HepG2 (cell line): ENCODE measurements around the gene SASH1. TPM values are rescaled to one million over a fixed set of nuclear protein-coding genes. Genes with fewer than 3 reads are reported as not detected.

ENCODE experiments used
- HNRNPH1 ChIP-seq: fragments of 200-400 bp; formaldehyde crosslinking; optimal IDR thresholded peaks from 2 replicates; pipeline ENCODE3; 2017; ENCODE audit warnings: mild to moderate bottlenecking, low read depth, low read length
- NFKB2 ChIP-seq: sonication (generic); formaldehyde crosslinking; IDR thresholded peaks from 2 replicates; pipeline ENCODE4 v1.4.0; 2020; ENCODE audit warnings: missing genetic modification reagents, borderline replicate concordance
- PPARG ChIP-seq: conservative IDR thresholded peaks from 2 replicates; pipeline ENCODE4 v1.6.1; 2016; ENCODE audit warnings: missing biosample characterization, missing genetic modification reagents
- TAF15 ChIP-seq: fragments of 200-400 bp; formaldehyde crosslinking; IDR thresholded peaks from one replicate; pipeline ENCODE4 v1.6.1; 2018; ENCODE audit warnings: mild to moderate bottlenecking, low read depth, low read length; ENCODE audit not compliant: poor library complexity, severe bottlenecking
- ZNF484 ChIP-seq: sonication (generic); formaldehyde crosslinking; IDR thresholded peaks from 2 replicates; pipeline ENCODE4 v1.5.1; 2020; ENCODE audit warnings: mild to moderate bottlenecking, low read depth, missing genetic modification reagents, borderline replicate concordance
- ZNF841 ChIP-seq: sonication (generic); formaldehyde crosslinking; IDR thresholded peaks from 2 replicates; pipeline ENCODE4 v1.8.1; 2023; ENCODE audit warnings: missing genetic modification reagents, borderline replicate concordance
- polyA plus RNA-seq, 8 experiments: library from polyadenylated mRNA; depleted of rRNA in 3 of 8; stranded (reverse) in 7 of 8; unstranded in 1 of 8; fragments of >200 nt; fragmentation: Illumina TruSeq in 4 of 8; extraction: Trizol in 4 of 8; gene quantifications; 2 replicates each; pipeline versions ENCODE4 v1.2.1 to v1.2.3, GENCODE V29; 2011 to 2016; ENCODE audit warnings: low read depth in 4 of 8, missing spikeins in 1 of 8, mixed read lengths in 1 of 8; ENCODE audit not compliant: insufficient read depth in 1 of 8
- total RNA-seq, 5 experiments: library from RNA; depleted of rRNA; stranded (reverse); fragments of >200 nt; fragmentation: Illumina TruSeq; extraction: Trizol; gene quantifications; 2 replicates each; pipeline ENCODE4 v1.2.3, GENCODE V29; 2016; ENCODE audit warnings: low read depth in 1 of 5
- TF ChIP-seq, protein P1 (sequence below), 2 experiments: sonication (generic) in 1 of 2; formaldehyde crosslinking in 1 of 2; IDR thresholded peaks; 2 replicates each; pipeline versions ENCODE4 v1.4.0 to v1.6.1; 2016 to 2020; ENCODE audit warnings: borderline replicate concordance in 1 of 2, low read depth in 1 of 2, mild to moderate bottlenecking in 1 of 2, missing genetic modification reagents in 1 of 2
- TF ChIP-seq, protein P2 (sequence below): sonication (generic); formaldehyde crosslinking; IDR thresholded peaks from 2 replicates; pipeline ENCODE4 v1.4.0; 2020; ENCODE audit warnings: missing genetic modification reagents
- TF ChIP-seq, protein P3 (sequence below): sonication (generic); formaldehyde crosslinking; IDR thresholded peaks from 2 replicates; pipeline ENCODE4 v1.8.0; 2022; ENCODE audit warnings: missing genetic modification reagents, low read depth, mild to moderate bottlenecking, borderline replicate concordance
- TF ChIP-seq, protein P4 (sequence below): sonication (generic); formaldehyde crosslinking; IDR thresholded peaks from 2 replicates; pipeline ENCODE4 v1.4.0; 2020; ENCODE audit warnings: missing genetic modification reagents, borderline replicate concordance

The SASH1 gene
- total and polyA plus RNA-seq, 2 of the 13 experiments (the other 11 are each of a cell fraction or from before 2014, with no cell fraction given) = 7.5 to 8.2 TPM

DNA sequence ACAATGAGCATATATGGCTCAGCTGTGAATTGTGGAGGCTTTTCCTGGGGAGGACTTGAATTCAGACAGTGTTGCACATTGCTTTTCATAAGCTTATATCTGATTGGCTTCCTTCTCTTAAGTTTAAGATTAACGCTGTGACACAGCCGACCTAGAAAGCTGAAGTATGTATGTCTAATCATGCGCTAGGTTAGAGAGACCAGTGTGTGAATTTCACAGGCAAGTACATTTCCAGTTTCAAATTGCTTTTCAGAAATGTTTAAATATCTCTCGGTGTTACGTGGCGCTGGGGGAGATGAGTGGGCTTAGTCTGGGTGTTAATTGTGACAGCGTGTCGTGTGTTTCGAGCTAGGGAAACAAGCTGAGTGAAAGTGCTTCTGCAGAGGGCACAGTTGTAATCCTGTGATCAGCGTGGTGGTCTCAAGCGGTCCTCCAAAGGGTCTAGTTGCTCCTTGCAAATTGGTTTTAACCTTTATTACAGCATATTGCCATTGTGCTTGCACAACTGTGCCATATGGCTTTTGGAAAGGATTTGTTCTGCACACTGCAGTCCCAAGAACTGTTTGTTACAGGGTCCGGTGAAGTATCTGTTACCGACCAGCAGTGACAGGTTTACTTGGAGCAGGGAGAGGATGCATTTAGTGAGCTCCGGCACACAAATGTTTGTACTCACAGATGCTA, 166.6 kb downstream of the SASH1 start (continued):
- TF ChIP-seq, protein P1, sequence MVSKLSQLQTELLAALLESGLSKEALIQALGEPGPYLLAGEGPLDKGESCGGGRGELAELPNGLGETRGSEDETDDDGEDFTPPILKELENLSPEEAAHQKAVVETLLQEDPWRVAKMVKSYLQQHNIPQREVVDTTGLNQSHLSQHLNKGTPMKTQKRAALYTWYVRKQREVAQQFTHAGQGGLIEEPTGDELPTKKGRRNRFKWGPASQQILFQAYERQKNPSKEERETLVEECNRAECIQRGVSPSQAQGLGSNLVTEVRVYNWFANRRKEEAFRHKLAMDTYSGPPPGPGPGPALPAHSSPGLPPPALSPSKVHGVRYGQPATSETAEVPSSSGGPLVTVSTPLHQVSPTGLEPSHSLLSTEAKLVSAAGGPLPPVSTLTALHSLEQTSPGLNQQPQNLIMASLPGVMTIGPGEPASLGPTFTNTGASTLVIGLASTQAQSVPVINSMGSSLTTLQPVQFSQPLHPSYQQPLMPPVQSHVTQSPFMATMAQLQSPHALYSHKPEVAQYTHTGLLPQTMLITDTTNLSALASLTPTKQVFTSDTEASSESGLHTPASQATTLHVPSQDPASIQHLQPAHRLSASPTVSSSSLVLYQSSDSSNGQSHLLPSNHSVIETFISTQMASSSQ (IDR thresholded peaks at IDR 0.05; ENCODE audit: low read depth) = no peak
- TF ChIP-seq, protein P1 (CRISPR knock-in tag; IDR thresholded peaks at IDR 0.05; ENCODE audit: borderline replicate concordance) = no peak
- TF ChIP-seq ZNF841 (CRISPR knock-in tag) (no peak), ZNF484 (CRISPR knock-in tag) (no peak), NFKB2 (no peak), TAF15 (no peak), PPARG (CRISPR knock-in tag) (no peak), HNRNPH1 (no peak)
- TF ChIP-seq, protein P2, sequence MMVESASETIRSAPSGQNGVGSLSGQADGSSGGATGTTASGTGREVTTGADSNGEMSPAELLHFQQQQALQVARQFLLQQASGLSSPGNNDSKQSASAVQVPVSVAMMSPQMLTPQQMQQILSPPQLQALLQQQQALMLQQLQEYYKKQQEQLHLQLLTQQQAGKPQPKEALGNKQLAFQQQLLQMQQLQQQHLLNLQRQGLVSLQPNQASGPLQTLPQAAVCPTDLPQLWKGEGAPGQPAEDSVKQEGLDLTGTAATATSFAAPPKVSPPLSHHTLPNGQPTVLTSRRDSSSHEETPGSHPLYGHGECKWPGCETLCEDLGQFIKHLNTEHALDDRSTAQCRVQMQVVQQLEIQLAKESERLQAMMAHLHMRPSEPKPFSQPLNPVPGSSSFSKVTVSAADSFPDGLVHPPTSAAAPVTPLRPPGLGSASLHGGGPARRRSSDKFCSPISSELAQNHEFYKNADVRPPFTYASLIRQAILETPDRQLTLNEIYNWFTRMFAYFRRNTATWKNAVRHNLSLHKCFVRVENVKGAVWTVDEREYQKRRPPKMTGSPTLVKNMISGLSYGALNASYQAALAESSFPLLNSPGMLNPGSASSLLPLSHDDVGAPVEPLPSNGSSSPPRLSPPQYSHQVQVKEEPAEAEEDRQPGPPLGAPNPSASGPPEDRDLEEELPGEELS (CRISPR knock-in tag) = no peak
- TF ChIP-seq, protein P3, sequence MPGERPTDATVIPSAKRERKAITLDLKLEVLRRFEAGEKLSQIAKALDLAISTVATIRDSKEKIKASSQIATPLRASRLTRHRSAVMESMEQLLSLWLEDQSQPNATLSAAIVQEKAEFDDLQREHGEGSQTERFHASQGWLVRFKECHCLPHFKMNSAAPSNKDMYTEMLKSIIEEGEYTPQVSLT (CRISPR knock-in tag) = no peak
- TF ChIP-seq, protein P4, sequence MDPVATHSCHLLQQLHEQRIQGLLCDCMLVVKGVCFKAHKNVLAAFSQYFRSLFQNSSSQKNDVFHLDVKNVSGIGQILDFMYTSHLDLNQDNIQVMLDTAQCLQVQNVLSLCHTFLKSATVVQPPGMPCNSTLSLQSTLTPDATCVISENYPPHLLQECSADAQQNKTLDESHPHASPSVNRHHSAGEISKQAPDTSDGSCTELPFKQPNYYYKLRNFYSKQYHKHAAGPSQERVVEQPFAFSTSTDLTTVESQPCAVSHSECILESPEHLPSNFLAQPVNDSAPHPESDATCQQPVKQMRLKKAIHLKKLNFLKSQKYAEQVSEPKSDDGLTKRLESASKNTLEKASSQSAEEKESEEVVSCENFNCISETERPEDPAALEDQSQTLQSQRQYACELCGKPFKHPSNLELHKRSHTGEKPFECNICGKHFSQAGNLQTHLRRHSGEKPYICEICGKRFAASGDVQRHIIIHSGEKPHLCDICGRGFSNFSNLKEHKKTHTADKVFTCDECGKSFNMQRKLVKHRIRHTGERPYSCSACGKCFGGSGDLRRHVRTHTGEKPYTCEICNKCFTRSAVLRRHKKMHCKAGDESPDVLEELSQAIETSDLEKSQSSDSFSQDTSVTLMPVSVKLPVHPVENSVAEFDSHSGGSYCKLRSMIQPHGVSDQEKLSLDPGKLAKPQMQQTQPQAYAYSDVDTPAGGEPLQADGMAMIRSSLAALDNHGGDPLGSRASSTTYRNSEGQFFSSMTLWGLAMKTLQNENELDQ (CRISPR knock-in tag) = no peak
